Lower leg skin (tissue), 4 donors: ENCODE data around the gene PSPN. TPM values are rescaled to one million over a fixed set of nuclear protein-coding genes. Genes with fewer than 3 reads are reported as not detected.

Source experiments
- DNase-seq, 2 donors: peaks; one replicate each; pipeline ENCODE4 v3.0.0-alpha.2; 2019; ENCODE audit warnings: low spot score in 2 of 2
- H3K4me3 ChIP-seq: fragments of 200-600 bp; sonication (generic); 2 replicates; pipeline ENCODE4 v1.5.1; 2017; ENCODE audit warnings: mild to moderate bottlenecking, low read depth; ENCODE audit not compliant: poor library complexity, severe bottlenecking
- POLR2A ChIP-seq, 2 donors: fragments of 450-650 bp; IDR thresholded peaks; one replicate each; pipeline ENCODE4 v1.6.1; 2016 to 2017; ENCODE audit warnings: antibody characterized with exemption in 2 of 2, mild to moderate bottlenecking in 1 of 2, moderate library complexity in 1 of 2
- WGBS, 2 donors: methylation state at CpG; one replicate each; pipeline ENCODE4 v1.1.5; 2018; 5-methylcytosine and 5-hydroxymethylcytosine counted together
- intact Hi-C: fragments of 100-400 bp; cut with DNase I; formaldehyde crosslinking; loops from one replicate; pipeline ENCODE4 v1.15.0; 2023; ENCODE audit warnings: low total_unique reads
- total RNA-seq, 4 donors: library from RNA; depleted of rRNA; stranded (reverse); fragments of >200 nt; gene quantifications; one replicate each; pipeline ENCODE4 v1.1.0, GENCODE V29; 2016
- TF ChIP-seq, protein P1 (sequence below), 3 donors: fragments of 450-650 bp; IDR thresholded peaks; one replicate each; pipeline ENCODE4 v1.5.1; 2016; ENCODE audit warnings: antibody characterized with exemption in 3 of 3, mild to moderate bottlenecking in 3 of 3, moderate library complexity in 2 of 3

The PSPN gene
- total RNA-seq, 4 donors from 2014 or later = 0.47 to 0.68 (median 0.62) TPM

DNA sequence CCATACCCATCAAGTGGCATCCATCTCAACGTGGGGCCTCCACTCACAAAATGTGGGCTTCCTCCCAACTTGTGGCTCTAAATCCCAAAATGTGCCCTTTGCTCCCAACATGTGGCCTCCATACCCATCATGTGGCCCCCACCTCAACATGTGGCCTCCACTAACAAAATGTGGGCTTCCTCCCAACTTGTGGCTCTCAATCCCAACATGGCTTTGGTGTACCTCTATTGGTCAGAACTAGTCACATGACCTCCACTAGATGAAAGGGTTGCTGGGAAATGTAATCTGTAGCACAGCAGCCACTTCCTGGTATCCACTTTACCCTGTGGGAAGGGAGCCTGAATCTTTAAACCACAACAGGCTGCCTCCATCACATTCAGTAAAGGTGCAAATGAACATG lies 32.3 kb downstream of the PSPN start:
- TF ChIP-seq, protein P1, sequence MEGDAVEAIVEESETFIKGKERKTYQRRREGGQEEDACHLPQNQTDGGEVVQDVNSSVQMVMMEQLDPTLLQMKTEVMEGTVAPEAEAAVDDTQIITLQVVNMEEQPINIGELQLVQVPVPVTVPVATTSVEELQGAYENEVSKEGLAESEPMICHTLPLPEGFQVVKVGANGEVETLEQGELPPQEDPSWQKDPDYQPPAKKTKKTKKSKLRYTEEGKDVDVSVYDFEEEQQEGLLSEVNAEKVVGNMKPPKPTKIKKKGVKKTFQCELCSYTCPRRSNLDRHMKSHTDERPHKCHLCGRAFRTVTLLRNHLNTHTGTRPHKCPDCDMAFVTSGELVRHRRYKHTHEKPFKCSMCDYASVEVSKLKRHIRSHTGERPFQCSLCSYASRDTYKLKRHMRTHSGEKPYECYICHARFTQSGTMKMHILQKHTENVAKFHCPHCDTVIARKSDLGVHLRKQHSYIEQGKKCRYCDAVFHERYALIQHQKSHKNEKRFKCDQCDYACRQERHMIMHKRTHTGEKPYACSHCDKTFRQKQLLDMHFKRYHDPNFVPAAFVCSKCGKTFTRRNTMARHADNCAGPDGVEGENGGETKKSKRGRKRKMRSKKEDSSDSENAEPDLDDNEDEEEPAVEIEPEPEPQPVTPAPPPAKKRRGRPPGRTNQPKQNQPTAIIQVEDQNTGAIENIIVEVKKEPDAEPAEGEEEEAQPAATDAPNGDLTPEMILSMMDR (IDR thresholded peaks at IDR 0.05) = no peak
- TF ChIP-seq POLR2A (IDR thresholded peaks at IDR 0.05) = no peak
- no peak overlapping the region for H3K4me3 ChIP-seq
- no peak for DNase-seq
- intact Hi-C loops = no loop called here
- 67 to 79% methylated on average over 1 of the region's 1 CpG for WGBS, 2 donors

DNA sequence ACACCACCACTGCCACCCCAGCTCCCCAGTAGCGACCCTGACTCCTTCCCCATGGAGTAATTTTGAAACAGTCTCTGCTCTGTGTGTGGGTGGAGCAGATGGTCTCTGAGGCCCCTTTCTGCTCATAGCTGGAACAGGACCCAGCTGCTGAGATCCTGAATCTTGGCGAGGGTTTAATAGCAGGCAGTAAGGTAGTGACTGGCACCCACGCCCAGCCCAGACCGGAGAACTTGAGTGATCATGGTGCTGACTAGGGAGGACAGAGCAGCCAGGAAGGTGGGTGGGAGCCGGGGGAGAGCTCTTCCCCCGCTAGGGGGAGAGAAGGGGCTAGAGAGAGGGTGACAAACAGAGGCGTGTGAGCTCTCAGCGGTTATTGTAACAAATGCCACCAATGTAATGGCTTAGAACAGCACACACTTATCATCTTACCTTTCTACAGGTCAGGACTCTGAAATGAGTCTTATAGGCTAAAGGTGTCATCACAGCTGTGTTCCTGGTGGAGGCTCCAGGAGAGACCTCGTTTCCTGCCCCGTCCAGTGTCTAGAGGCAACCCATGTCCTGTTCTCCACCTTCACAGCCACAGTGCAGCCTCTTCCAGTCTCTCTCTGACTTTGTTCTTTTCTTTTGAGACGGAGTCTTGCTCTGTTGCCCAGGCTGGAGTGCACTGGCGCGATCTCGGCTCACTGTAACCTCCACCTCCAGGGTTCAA lies 35.1 kb downstream of the PSPN start:
- no peak overlapping the region for H3K4me3 ChIP-seq
- intact Hi-C loops = no loop called here
- TF ChIP-seq, protein P1 (IDR thresholded peaks at IDR 0.05) = no peak
- no peak for TF ChIP-seq POLR2A (IDR thresholded peaks at IDR 0.05)
- no peak for DNase-seq
- WGBS, 2 donors = 58 to 72% methylated on average over 14 of the region's 14 CpGs

DNA sequence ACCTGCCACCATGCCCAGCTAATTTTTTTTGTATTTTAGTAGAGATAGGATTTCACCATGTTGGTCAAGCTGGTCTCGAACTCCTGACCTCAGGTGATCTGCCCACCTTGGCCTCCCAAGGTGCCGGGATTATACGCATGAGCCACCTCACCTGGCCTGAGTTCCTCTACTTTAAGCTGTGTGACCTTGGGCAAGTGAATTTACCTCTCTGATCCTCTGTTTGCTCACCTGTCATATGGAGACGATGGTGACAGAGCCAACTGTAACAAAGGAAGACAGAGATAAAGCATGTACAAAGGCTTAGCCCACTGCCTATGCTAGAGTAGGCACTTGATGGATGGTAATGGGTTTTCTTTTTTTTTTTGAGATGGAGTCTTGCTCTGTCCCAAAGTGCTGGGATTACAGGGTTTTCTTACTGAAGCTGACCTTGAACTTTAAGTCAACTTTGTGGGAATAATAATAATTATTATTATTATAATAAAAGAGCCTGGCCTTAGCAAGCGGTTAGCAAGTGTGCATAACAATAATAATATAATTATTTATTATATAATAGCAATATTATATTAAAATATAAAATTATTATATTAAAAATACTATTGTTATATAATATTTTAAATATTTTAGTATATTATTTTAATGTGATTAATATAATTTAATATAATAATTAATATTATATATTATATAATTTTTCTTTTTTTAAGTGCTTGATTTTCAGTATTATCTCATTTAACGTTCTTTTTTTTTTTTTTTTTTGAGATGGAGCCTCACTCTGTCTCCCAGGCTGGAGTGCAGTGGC lies 41.0 kb downstream of the PSPN start:
- TF ChIP-seq, protein P1 (IDR thresholded peaks at IDR 0.05) = no peak
- TF ChIP-seq POLR2A (IDR thresholded peaks at IDR 0.05) = no peak
- DNase-seq = no peak
- 93% methylated on average over 6 of the region's 6 CpGs for WGBS, 2 donors
- intact Hi-C loops = no loop called here
- H3K4me3 ChIP-seq = no peak overlapping the region

DNA sequence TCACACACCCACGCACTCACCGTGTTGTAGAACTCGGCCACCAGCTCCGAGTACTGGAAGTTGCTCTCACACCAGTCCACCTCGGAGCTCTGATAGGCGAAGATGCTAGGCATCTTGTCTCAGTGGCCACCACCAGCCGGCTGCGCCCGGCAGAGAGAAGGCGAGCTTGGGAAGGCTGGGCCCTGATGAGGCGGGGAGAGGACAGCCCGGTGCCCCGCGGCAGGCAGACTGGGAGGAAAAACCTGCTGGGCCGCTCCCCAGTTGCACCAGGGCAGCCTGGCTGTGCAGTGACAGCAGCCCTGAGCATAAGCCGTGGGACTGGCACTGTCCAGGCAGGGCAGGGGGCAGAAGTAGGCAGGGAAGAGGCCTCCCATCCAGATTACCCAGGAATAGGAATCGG lies 42.3 kb downstream of the PSPN start, which contains the start of gene ACER1:
Gene ACER1, minus strand, starts transcription at position 174 of the 400 bp plus-strand sequence. Its CDS starts 61 bp downstream, at position 113.
- intact Hi-C loops = no loop called here
- H3K4me3 ChIP-seq = no peak within 1 kb of the TSS
- DNase-seq = peak in 1 of 2 donors; percentile 15
- no peak for TF ChIP-seq POLR2A (IDR thresholded peaks at IDR 0.05)
- TF ChIP-seq, protein P1 (IDR thresholded peaks at IDR 0.05) = no peak
- WGBS, 2 donors = 52 to 58% methylated on average over 14 to 17 of the region's 17 CpGs

DNA sequence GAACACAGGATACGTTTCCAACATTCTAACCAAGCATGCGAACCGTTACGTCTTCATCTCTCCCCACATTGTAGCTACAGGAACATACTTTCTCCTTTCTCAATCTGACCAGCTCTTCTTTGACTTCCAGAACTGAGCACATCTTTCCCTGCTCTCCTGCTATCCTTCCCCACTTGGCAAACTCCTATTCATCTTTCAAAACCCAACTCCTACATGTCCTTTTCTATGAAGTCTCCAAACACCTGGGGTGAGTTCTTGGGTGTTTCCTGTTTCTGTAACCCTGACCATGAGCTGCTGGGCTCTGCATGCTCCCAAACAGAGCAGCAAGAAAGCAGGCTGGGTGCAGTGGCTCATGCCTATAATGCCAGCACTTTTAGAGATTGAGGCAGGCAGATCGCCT lies 48.9 kb downstream of the PSPN start:
- 75 to 81% methylated on average over 5 of the region's 5 CpGs for WGBS, 2 donors
- H3K4me3 ChIP-seq = no peak overlapping the region
- TF ChIP-seq, protein P1 (IDR thresholded peaks at IDR 0.05) = no peak
- TF ChIP-seq POLR2A (IDR thresholded peaks at IDR 0.05) = no peak
- DNase-seq = no peak
- intact Hi-C loops = no loop called here
